ENCODE data around the gene NPY2R. TPM values are rescaled to one million over a fixed set of nuclear protein-coding genes. Genes with fewer than 3 reads are reported as not detected.

Gene NPY2R
- total RNA-seq, 1 experiment from 2014 or later = 0.07 TPM

DNA sequence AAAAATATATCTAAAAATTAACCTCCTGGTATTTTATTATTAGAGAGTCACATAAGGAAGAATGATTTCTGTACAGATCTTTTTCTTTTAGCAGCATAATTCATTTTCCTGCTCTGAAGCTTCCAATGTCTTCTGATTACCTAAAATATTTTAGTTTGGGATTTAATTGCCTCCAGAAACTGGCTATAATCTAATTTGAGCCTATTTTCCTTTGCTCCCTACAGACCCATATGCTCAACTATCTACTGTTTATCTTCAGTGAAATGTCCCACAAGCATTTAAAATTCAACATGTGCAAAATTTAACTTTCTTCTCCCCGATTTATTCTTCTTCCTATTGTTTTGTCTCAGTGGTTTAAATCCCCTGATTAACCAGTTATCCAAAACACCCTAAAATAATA lies 29.1 kb downstream of the NPY2R start:
- Histone ChIP-seq H3F3A (ENCODE audit: low read length, unreplicated experiment) (no peaks in the 10 kb centered on the region), H3K27me3 (ENCODE audit: low read length) (no peaks in the 10 kb centered on the region), H4K20me1 (ENCODE audit: low read length) (no peaks in the 10 kb centered on the region), H3K4me3 (ENCODE audit: low read length) (no peak overlapping the region), H2AFZ (ENCODE audit: low read length) (no peak overlapping the region), H3K79me2 (ENCODE audit: low read length) (no peaks in the 10 kb centered on the region), H3K4me1 (ENCODE audit: insufficient read depth, low read length) (no peaks in the 10 kb centered on the region), H3K9me3 (ENCODE audit: low read length) (no peaks in the 10 kb centered on the region), H3K36me3 (ENCODE audit: low read depth, low read length) (no peaks in the 10 kb centered on the region), H3K4me2 (ENCODE audit: low read length) (no peak overlapping the region), H3K9me2 (replicated peaks; ENCODE audit: low read length) (no peaks in the 10 kb centered on the region), H3K9ac (ENCODE audit: low read length) (no peak overlapping the region), H3K27ac (ENCODE audit: low read length) (no peak overlapping the region)
- intact Hi-C loops (cut with micrococcal nuclease) = no loop called here
- BruUV-seq (replicated peaks) = no TSS peak
- ChIA-PET POLR2A (ENCODE audit: unreplicated experiment) (no interaction called here), CTCF (no interaction called here)
- no peak for TF ChIP-seq EZH2phosphoT487 (IDR thresholded peaks at IDR 0.05; ENCODE audit: borderline replicate concordance, low read length)
- no peak for TF ChIP-seq EZH2 (IDR thresholded peaks at IDR 0.05; ENCODE audit: low read length, unreplicated experiment)
- TF ChIP-seq, protein P1, sequence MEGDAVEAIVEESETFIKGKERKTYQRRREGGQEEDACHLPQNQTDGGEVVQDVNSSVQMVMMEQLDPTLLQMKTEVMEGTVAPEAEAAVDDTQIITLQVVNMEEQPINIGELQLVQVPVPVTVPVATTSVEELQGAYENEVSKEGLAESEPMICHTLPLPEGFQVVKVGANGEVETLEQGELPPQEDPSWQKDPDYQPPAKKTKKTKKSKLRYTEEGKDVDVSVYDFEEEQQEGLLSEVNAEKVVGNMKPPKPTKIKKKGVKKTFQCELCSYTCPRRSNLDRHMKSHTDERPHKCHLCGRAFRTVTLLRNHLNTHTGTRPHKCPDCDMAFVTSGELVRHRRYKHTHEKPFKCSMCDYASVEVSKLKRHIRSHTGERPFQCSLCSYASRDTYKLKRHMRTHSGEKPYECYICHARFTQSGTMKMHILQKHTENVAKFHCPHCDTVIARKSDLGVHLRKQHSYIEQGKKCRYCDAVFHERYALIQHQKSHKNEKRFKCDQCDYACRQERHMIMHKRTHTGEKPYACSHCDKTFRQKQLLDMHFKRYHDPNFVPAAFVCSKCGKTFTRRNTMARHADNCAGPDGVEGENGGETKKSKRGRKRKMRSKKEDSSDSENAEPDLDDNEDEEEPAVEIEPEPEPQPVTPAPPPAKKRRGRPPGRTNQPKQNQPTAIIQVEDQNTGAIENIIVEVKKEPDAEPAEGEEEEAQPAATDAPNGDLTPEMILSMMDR (conservative IDR thresholded peaks at IDR 0.05; ENCODE audit: low read depth, low read length) = no peak
- ATAC-seq (no peak), DNase-seq (no peak)

DNA sequence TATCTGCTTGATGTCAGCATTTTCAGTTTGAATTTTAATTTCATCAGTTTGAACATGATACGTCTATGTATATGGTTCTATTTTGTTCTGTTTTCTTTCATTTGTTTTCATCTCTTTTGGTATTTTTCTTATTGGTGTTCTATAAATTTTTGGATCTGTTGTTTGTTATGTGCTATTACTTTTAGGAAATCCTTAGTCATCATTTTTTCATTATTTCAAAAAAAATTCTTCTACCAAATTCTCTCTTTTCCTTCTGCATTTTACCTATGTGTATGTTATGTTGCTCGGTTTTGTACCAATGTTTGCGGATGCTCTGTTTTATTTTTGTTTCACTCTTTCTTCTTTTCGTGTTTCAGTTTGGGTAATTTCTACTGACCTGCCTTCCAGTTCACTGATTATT lies 32.8 kb downstream of the NPY2R start:
- Histone ChIP-seq H3K79me2 (ENCODE audit: low read length) (no peaks in the 10 kb centered on the region), H3K4me3 (ENCODE audit: low read length) (no peak overlapping the region), H3K9ac (ENCODE audit: low read length) (no peak overlapping the region), H3K27ac (ENCODE audit: low read length) (no peak overlapping the region), H3F3A (ENCODE audit: low read length, unreplicated experiment) (no peaks in the 10 kb centered on the region), H3K4me1 (ENCODE audit: insufficient read depth, low read length) (no peaks in the 10 kb centered on the region), H3K27me3 (ENCODE audit: low read length) (no peaks in the 10 kb centered on the region), H3K9me3 (ENCODE audit: low read length) (no peaks in the 10 kb centered on the region), H2AFZ (ENCODE audit: low read length) (no peak overlapping the region), H3K4me2 (ENCODE audit: low read length) (no peak overlapping the region), H3K36me3 (ENCODE audit: low read depth, low read length) (no peaks in the 10 kb centered on the region), H3K9me2 (replicated peaks; ENCODE audit: low read length) (no peaks in the 10 kb centered on the region), H4K20me1 (ENCODE audit: low read length) (no peaks in the 10 kb centered on the region)
- TF ChIP-seq EZH2phosphoT487 (IDR thresholded peaks at IDR 0.05; ENCODE audit: borderline replicate concordance, low read length) (no peak), EZH2 (IDR thresholded peaks at IDR 0.05; ENCODE audit: low read length, unreplicated experiment) (no peak)
- TF ChIP-seq, protein P1 (conservative IDR thresholded peaks at IDR 0.05; ENCODE audit: low read depth, low read length) = no peak
- CTCF ChIA-PET = no interaction called here
- POLR2A ChIA-PET (ENCODE audit: unreplicated experiment) = no interaction called here
- ATAC-seq = no peak
- intact Hi-C loops (cut with micrococcal nuclease) = no loop called here
- no TSS peak for BruUV-seq (replicated peaks)
- no peak for DNase-seq

DNA sequence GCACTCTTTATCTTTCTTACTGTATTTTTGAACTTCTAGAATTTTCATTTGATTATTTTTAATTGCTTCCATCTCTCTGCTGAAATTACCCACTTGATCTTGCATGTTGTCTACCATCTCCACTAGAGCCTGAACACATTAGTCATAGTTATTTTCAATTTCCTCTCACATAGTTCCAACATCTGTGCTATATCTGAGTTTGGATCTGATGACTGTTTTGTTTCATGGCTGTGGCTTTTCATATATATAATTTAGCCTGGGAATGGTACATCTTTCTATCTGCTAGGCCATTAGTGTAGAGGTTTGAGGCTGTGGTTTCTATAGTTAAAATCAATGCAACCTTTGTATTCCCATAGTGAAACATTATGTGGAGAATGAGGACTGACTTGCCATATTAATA lies 33.2 kb downstream of the NPY2R start:
- DNase-seq (no peak), ATAC-seq (no peak)
- BruUV-seq (replicated peaks) = no TSS peak
- no peak overlapping the region for H2AFZ ChIP-seq (ENCODE audit: low read length)
- H3F3A ChIP-seq (ENCODE audit: low read length, unreplicated experiment) = no peaks in the 10 kb centered on the region
- no peak for TF ChIP-seq EZH2 (IDR thresholded peaks at IDR 0.05; ENCODE audit: low read length, unreplicated experiment)
- TF ChIP-seq, protein P1 (conservative IDR thresholded peaks at IDR 0.05; ENCODE audit: low read depth, low read length) = no peak
- TF ChIP-seq EZH2phosphoT487 (IDR thresholded peaks at IDR 0.05; ENCODE audit: borderline replicate concordance, low read length) = no peak
- H3K36me3 ChIP-seq (ENCODE audit: low read depth, low read length) = no peaks in the 10 kb centered on the region
- H3K27ac ChIP-seq (ENCODE audit: low read length) = no peak overlapping the region
- H3K9me2 ChIP-seq (replicated peaks; ENCODE audit: low read length) = no peaks in the 10 kb centered on the region
- H3K4me1 ChIP-seq (ENCODE audit: insufficient read depth, low read length) = no peaks in the 10 kb centered on the region
- intact Hi-C loops (cut with micrococcal nuclease) = no loop called here
- no peak overlapping the region for H3K4me2 ChIP-seq (ENCODE audit: low read length)
- no peaks in the 10 kb centered on the region for H3K9me3 ChIP-seq (ENCODE audit: low read length)
- H3K4me3 ChIP-seq (ENCODE audit: low read length) = no peak overlapping the region
- POLR2A ChIA-PET (ENCODE audit: unreplicated experiment) = no interaction called here
- CTCF ChIA-PET = no interaction called here
- no peaks in the 10 kb centered on the region for H3K79me2 ChIP-seq (ENCODE audit: low read length)
- H4K20me1 ChIP-seq (ENCODE audit: low read length) = no peaks in the 10 kb centered on the region
- no peak overlapping the region for H3K9ac ChIP-seq (ENCODE audit: low read length)
- no peaks in the 10 kb centered on the region for H3K27me3 ChIP-seq (ENCODE audit: low read length)

All from PC-3 (cell line).